Hepatocyte (in vitro differentiated cells): Measurements from ENCODE around the gene PRIMA1. TPM values are rescaled to one million over a fixed set of nuclear protein-coding genes. Genes with fewer than 3 reads are reported as not detected.

ENCODE experiments used
- DNase-seq: peaks from one replicate; pipeline ENCODE4 v3.0.0-alpha.2; 2016; ENCODE audit warnings: low spot score
- H2AFZ ChIP-seq: fragments of 200-600 bp; sonication (generic); 2 replicates; pipeline ENCODE4 v1.6.0; 2016; ENCODE audit warnings: antibody characterized with exemption, mild to moderate bottlenecking
- H3K27ac ChIP-seq: fragments of 200-600 bp; sonication (generic); 2 replicates; pipeline ENCODE4 v1.5.1; 2016; ENCODE audit warnings: mild to moderate bottlenecking
- H3K27me3 ChIP-seq: fragments of 200-600 bp; sonication (generic); 2 replicates; pipeline ENCODE4 v1.6.1; 2016
- H3K36me3 ChIP-seq: fragments of 200-600 bp; sonication (generic); replicated peaks from 2 replicates; pipeline ENCODE4 v1.5.1; 2016; ENCODE audit warnings: low read depth; ENCODE audit not compliant: insufficient read depth
- H3K4me1 ChIP-seq: fragments of 200-600 bp; sonication (generic); 2 replicates; pipeline ENCODE4 v1.5.1; 2016; ENCODE audit warnings: mild to moderate bottlenecking, moderate library complexity; ENCODE audit not compliant: insufficient read depth
- H3K4me2 ChIP-seq: fragments of 200-600 bp; sonication (generic); 2 replicates; pipeline ENCODE4 v1.6.0; 2016
- H3K4me3 ChIP-seq: fragments of 200-600 bp; sonication (generic); 2 replicates; pipeline ENCODE4 v1.5.1; 2016; ENCODE audit warnings: mild to moderate bottlenecking
- H3K79me2 ChIP-seq: fragments of 200-600 bp; sonication (generic); 2 replicates; pipeline ENCODE4 v1.6.0; 2017; ENCODE audit warnings: mild to moderate bottlenecking
- H3K9me2 ChIP-seq: fragments of 200-600 bp; sonication (generic); replicated peaks from 2 replicates; pipeline ENCODE4 v1.6.0; 2017; ENCODE audit warnings: mild to moderate bottlenecking; ENCODE audit not compliant: insufficient read depth
- H3K9me3 ChIP-seq: fragments of 200-600 bp; sonication (generic); 2 replicates; pipeline ENCODE4 v1.5.1; 2016; ENCODE audit warnings: low read depth, mild to moderate bottlenecking
- H4K20me1 ChIP-seq: fragments of 200-600 bp; sonication (generic); 2 replicates; pipeline ENCODE4 v1.6.0; 2016; ENCODE audit warnings: mild to moderate bottlenecking; ENCODE audit not compliant: insufficient read depth, poor library complexity, severe bottlenecking
- CTCF ChIP-seq: fragments of 200-600 bp; sonication (generic); IDR thresholded peaks from 2 replicates; pipeline ENCODE4 v1.5.1; 2016; ENCODE audit warnings: antibody characterized with exemption, mild to moderate bottlenecking; ENCODE audit not compliant: poor library complexity
- EZH2 ChIP-seq: fragments of 200-600 bp; sonication (generic); IDR thresholded peaks from 2 replicates; pipeline ENCODE4 v1.6.1; 2016; ENCODE audit warnings: antibody characterized with exemption, mild to moderate bottlenecking, borderline replicate concordance
- EZH2phosphoT487 ChIP-seq: fragments of 200-600 bp; sonication (generic); IDR thresholded peaks from one replicate; pipeline ENCODE4 v1.6.1; 2018; ENCODE audit warnings: antibody characterized with exemption, mild to moderate bottlenecking, low read depth, moderate library complexity; ENCODE audit not compliant: unreplicated experiment, severe bottlenecking
- WGBS: methylation state at CpG from one replicate; pipeline ENCODE4 v1.1.6; 2016; ENCODE audit warnings: low lambda C conversion rate; ENCODE audit errors: missing lambda C conversion rate; 5-methylcytosine and 5-hydroxymethylcytosine counted together
- polyA plus RNA-seq: library from polyadenylated mRNA; unstranded; fragments of >200 nt; fragmentation: Nextera tagmentation; extraction: Ambion mirVana; gene quantifications from 2 replicates; pipeline ENCODE4 v1.2.1, GENCODE V29; 2016
- total RNA-seq: library from RNA; depleted of rRNA; stranded (reverse); fragments of >200 nt; gene quantifications from 2 replicates; pipeline ENCODE4 v1.2.3, GENCODE V29; 2014

Gene PRIMA1
- total and polyA plus RNA-seq, 2 experiments from 2014 or later: 1.5 to 1.9 TPM

- H3K4me3 ChIP-seq: no peak overlapping the region
- H3K4me1 ChIP-seq: no peaks in the 10 kb centered on the region
- no peak overlapping the region for H3K4me2 ChIP-seq
- no peak overlapping the region for H3K27ac ChIP-seq
- peaks cover 29% of the 10 kb centered on the region for H3K27me3 ChIP-seq
- no peaks in the 10 kb centered on the region for H3K36me3 ChIP-seq
- no peaks in the 10 kb centered on the region for H3K9me2 ChIP-seq
- H2AFZ ChIP-seq: no peak overlapping the region
- no peaks in the 10 kb centered on the region for H4K20me1 ChIP-seq
- H3K9me3 ChIP-seq: no peaks in the 10 kb centered on the region
- TF ChIP-seq EZH2: no peak
- no peak for TF ChIP-seq CTCF
- no peak for TF ChIP-seq EZH2phosphoT487
- no peak for DNase-seq
- no peaks in the 10 kb centered on the region for H3K79me2 ChIP-seq
- 19% methylated on average over 5 of the region's 5 CpGs for WGBS
These were observed 100.0 kb downstream of the PRIMA1 start for GRCh38 chr14:93688239-93688666.

GRCh38 chr14:93686268-93686667, 102.0 kb downstream of the PRIMA1 start:
- Histone ChIP-seq H3K4me3 (no peak overlapping the region), H3K27me3 (peaks cover 29% of the 10 kb centered on the region), H3K4me1 (no peaks in the 10 kb centered on the region), H3K9me3 (no peaks in the 10 kb centered on the region), H3K36me3 (no peaks in the 10 kb centered on the region), H3K79me2 (no peaks in the 10 kb centered on the region), H3K27ac (no peak overlapping the region), H3K9me2 (no peaks in the 10 kb centered on the region), H4K20me1 (no peaks in the 10 kb centered on the region), H2AFZ (no peak overlapping the region), H3K4me2 (no peak overlapping the region)
- WGBS: 60% methylated on average over 5 of the region's 5 CpGs
- no peak for TF ChIP-seq EZH2phosphoT487
- TF ChIP-seq CTCF: no peak
- DNase-seq: no peak

- Histone ChIP-seq H3K79me2 (no peaks in the 10 kb centered on the region), H3K4me1 (no peaks in the 10 kb centered on the region), H2AFZ (no peak overlapping the region), H4K20me1 (no peaks in the 10 kb centered on the region), H3K4me2 (no peak overlapping the region), H3K27ac (no peak overlapping the region), H3K9me2 (no peaks in the 10 kb centered on the region), H3K9me3 (no peaks in the 10 kb centered on the region), H3K36me3 (no peaks in the 10 kb centered on the region), H3K4me3 (no peak overlapping the region), H3K27me3 (peaks cover 25% of the 10 kb centered on the region)
- TF ChIP-seq EZH2 (no peak), EZH2phosphoT487 (no peak), CTCF (no peak)
- WGBS: 80% methylated on average over 13 of the region's 13 CpGs
- no peak for DNase-seq
These were observed 103.0 kb downstream of the PRIMA1 start for GRCh38 chr14:93685121-93685895.
